Neural progenitor cell (in vitro differentiated cells): Measurements from ENCODE around the gene TRAIP. TPM values are rescaled to one million over a fixed set of nuclear protein-coding genes. Genes with fewer than 3 reads are reported as not detected.

Source experiments
- DNase-seq: peaks from one replicate; pipeline ENCODE4 v3.0.0-alpha.2; 2016; ENCODE audit warnings: low spot score
- H2AFZ ChIP-seq: fragments of 200-600 bp; sonication (generic); replicated peaks from 2 replicates; pipeline ENCODE4 v1.6.1; 2016; ENCODE audit warnings: antibody characterized with exemption
- H3F3A ChIP-seq: fragments of 200-600 bp; sonication (generic); 2 replicates; pipeline ENCODE4 v1.6.1; 2016; ENCODE audit warnings: antibody characterized with exemption, low read depth
- H3K27ac ChIP-seq: fragments of 200-600 bp; sonication (generic); 2 replicates; pipeline ENCODE4 v1.5.1; 2016; ENCODE audit warnings: mild to moderate bottlenecking
- H3K27me3 ChIP-seq: fragments of 200-600 bp; sonication (generic); 2 replicates; pipeline ENCODE4 v1.6.1; 2016; ENCODE audit warnings: mild to moderate bottlenecking, moderate library complexity
- H3K36me3 ChIP-seq: fragments of 200-600 bp; sonication (generic); 2 replicates; pipeline ENCODE4 v1.5.1; 2016
- H3K4me1 ChIP-seq: fragments of 200-600 bp; sonication (generic); 2 replicates; pipeline ENCODE4 v1.6.1; 2016; ENCODE audit warnings: mixed run types
- H3K4me2 ChIP-seq: fragments of 200-600 bp; sonication (generic); 2 replicates; pipeline ENCODE4 v1.6.1; 2016
- H3K4me3 ChIP-seq: fragments of 200-600 bp; sonication (generic); 2 replicates; pipeline ENCODE4 v1.5.1; 2016
- H3K79me2 ChIP-seq: fragments of 200-600 bp; sonication (generic); 2 replicates; pipeline ENCODE4 v1.6.1; 2016; ENCODE audit warnings: low read depth
- H3K9ac ChIP-seq: fragments of 200-600 bp; sonication (generic); 2 replicates; pipeline ENCODE4 v1.6.1; 2016
- H3K9me3 ChIP-seq: fragments of 200-600 bp; sonication (generic); 2 replicates; pipeline ENCODE4 v1.5.1; 2016; ENCODE audit warnings: low read depth
- H4K20me1 ChIP-seq: fragments of 200-600 bp; sonication (generic); 2 replicates; pipeline ENCODE4 v1.6.1; 2016; ENCODE audit warnings: low read depth
- H3K27ac Mint-ChIP-seq: 3 replicates; pipeline ENCODE4 v1.8.0; 2021; ENCODE audit warnings: mixed read lengths
- H3K27me3 Mint-ChIP-seq: 2 replicates; pipeline ENCODE4 v1.8.0; 2022; ENCODE audit warnings: low read depth, mild to moderate bottlenecking, inconsistent platforms, moderate library complexity, mixed read lengths; ENCODE audit not compliant: insufficient read depth
- H3K36me3 Mint-ChIP-seq: 3 replicates; pipeline ENCODE4 v1.8.0; 2021; ENCODE audit warnings: mixed read lengths
- H3K4me1 Mint-ChIP-seq: 3 replicates; pipeline ENCODE4 v1.8.0; 2021; ENCODE audit warnings: mixed read lengths
- H3K4me3 Mint-ChIP-seq: 3 replicates; pipeline ENCODE4 v1.8.0; 2021; ENCODE audit warnings: mild to moderate bottlenecking, moderate library complexity, mixed read lengths
- H3K9me3 Mint-ChIP-seq: 3 replicates; pipeline ENCODE4 v1.8.0; 2020; ENCODE audit warnings: mixed read lengths
- CTCF ChIP-seq: fragments of 200-600 bp; sonication (generic); IDR thresholded peaks from 2 replicates; pipeline ENCODE4 v1.5.1; 2017; ENCODE audit warnings: antibody characterized with exemption, mild to moderate bottlenecking
- EZH2 ChIP-seq: fragments of 200-600 bp; sonication (generic); IDR thresholded peaks from 2 replicates; pipeline ENCODE4 v1.6.1; 2017; ENCODE audit warnings: antibody characterized with exemption, mild to moderate bottlenecking, moderate library complexity
- EZH2phosphoT487 ChIP-seq: fragments of 200-600 bp; sonication (generic); IDR thresholded peaks from 2 replicates; pipeline ENCODE4 v1.6.1; 2017; ENCODE audit warnings: antibody characterized with exemption
- total RNA-seq: library from RNA; depleted of rRNA; stranded (reverse); fragments of >200 nt; gene quantifications from 2 replicates; pipeline ENCODE4 v1.2.3, GENCODE V29; 2015; ENCODE audit warnings: low replicate concordance

Gene TRAIP
- total RNA-seq, 1 donor from 2014 or later, result 24.4 TPM

- Histone ChIP-seq H4K20me1 (peaks cover 3% of the 10 kb centered on the region), H3K4me2 (no peak overlapping the region), H3K79me2 (no peaks in the 10 kb centered on the region), H3K4me3 (no peak overlapping the region), H3K9ac (no peak overlapping the region), H3K27me3 (peaks cover 24% of the 10 kb centered on the region), H2AFZ (no peak overlapping the region), H3F3A (peaks cover 9% of the 10 kb centered on the region), H3K4me1 (peaks cover 15% of the 10 kb centered on the region), H3K36me3 (no peaks in the 10 kb centered on the region), H3K27ac (no peak overlapping the region), H3K9me3 (no peaks in the 10 kb centered on the region)
- DNase-seq, result no peak
- Mint-ChIP-seq H3K4me3 (no peak overlapping the region), H3K4me1 (peaks cover 15% of the 10 kb centered on the region), H3K36me3 (no peaks in the 10 kb centered on the region), H3K9me3 (no peaks in the 10 kb centered on the region), H3K27ac (no peak overlapping the region), H3K27me3 (peaks cover 7% of the 10 kb centered on the region)
- TF ChIP-seq EZH2 (no peak), EZH2phosphoT487 (no peak), CTCF (no peak)
These were observed 48.8 kb downstream of the TRAIP start for GRCh38 chr3:49807431-49808114.

- peaks cover 3% of the 10 kb centered on the region for H4K20me1 ChIP-seq
- H3K4me3 Mint-ChIP-seq, result no peak overlapping the region
- H3K27me3 Mint-ChIP-seq, result peaks cover 14% of the 10 kb centered on the region
- H3K27ac Mint-ChIP-seq, result peak overlapping the region; percentile 50
- no peaks in the 10 kb centered on the region for H3K36me3 ChIP-seq
- no peak overlapping the region for H3K4me2 ChIP-seq
- no peaks in the 10 kb centered on the region for H3K9me3 ChIP-seq
- no peak for DNase-seq
- H3F3A ChIP-seq, result peaks cover 11% of the 10 kb centered on the region
- H2AFZ ChIP-seq, result no peak overlapping the region
- H3K4me1 ChIP-seq, result peaks cover 15% of the 10 kb centered on the region
- H3K9ac ChIP-seq, result no peak overlapping the region
- H3K27me3 ChIP-seq, result peaks cover 30% of the 10 kb centered on the region
- no peak overlapping the region for H3K27ac ChIP-seq
- peaks cover 18% of the 10 kb centered on the region for H3K4me1 Mint-ChIP-seq
- no peaks in the 10 kb centered on the region for H3K36me3 Mint-ChIP-seq
- H3K9me3 Mint-ChIP-seq, result no peaks in the 10 kb centered on the region
- TF ChIP-seq EZH2phosphoT487, result no peak
- no peak for TF ChIP-seq EZH2
- no peak for TF ChIP-seq CTCF
- H3K79me2 ChIP-seq, result no peaks in the 10 kb centered on the region
- H3K4me3 ChIP-seq, result no peak overlapping the region
These were observed 49.5 kb downstream of the TRAIP start for GRCh38 chr3:49806850-49807249.

GRCh38 chr3:49805897-49806701 lies 50.3 kb downstream of the TRAIP start:
- no peak overlapping the region for H3K27ac Mint-ChIP-seq
- H3K4me1 ChIP-seq, result peaks cover 22% of the 10 kb centered on the region
- no peak overlapping the region for H3K27ac ChIP-seq
- no peaks in the 10 kb centered on the region for H3K36me3 Mint-ChIP-seq
- no peak for DNase-seq
- H3K4me2 ChIP-seq, result no peak overlapping the region
- H3K36me3 ChIP-seq, result no peaks in the 10 kb centered on the region
- H3K4me1 Mint-ChIP-seq, result peaks cover 18% of the 10 kb centered on the region
- no peak overlapping the region for H3K4me3 Mint-ChIP-seq
- no peaks in the 10 kb centered on the region for H3K9me3 Mint-ChIP-seq
- no peak overlapping the region for H3K4me3 ChIP-seq
- H3K27me3 ChIP-seq, result peaks cover 37% of the 10 kb centered on the region
- TF ChIP-seq EZH2phosphoT487 (no peak), EZH2 (no peak), CTCF (no peak)
- H3F3A ChIP-seq, result peaks cover 18% of the 10 kb centered on the region
- no peak overlapping the region for H3K9ac ChIP-seq
- H3K79me2 ChIP-seq, result no peaks in the 10 kb centered on the region
- H2AFZ ChIP-seq, result no peak overlapping the region
- H3K9me3 ChIP-seq, result no peaks in the 10 kb centered on the region
- H3K27me3 Mint-ChIP-seq, result peaks cover 22% of the 10 kb centered on the region
- H4K20me1 ChIP-seq, result peaks cover 3% of the 10 kb centered on the region
